ENCODE results near the gene TTC12. TPM values are rescaled to one million over a fixed set of nuclear protein-coding genes. Genes with fewer than 3 reads are reported as not detected.

The TTC12 gene
- total RNA-seq, 1 donor from 2014 or later = 17.6 TPM

GRCh38 chr11:113408206-113408605, 93.8 kb downstream of the TTC12 start:
- no peaks in the 10 kb centered on the region for H3K27me3 ChIP-seq (ENCODE audit: low read depth)
- ATAC-seq (no peak), DNase-seq (no peak)
- TF ChIP-seq CTCF (IDR thresholded peaks at IDR 0.05) = no peak
- no peaks in the 10 kb centered on the region for H3K9me3 ChIP-seq
- H3K36me3 ChIP-seq = no peaks in the 10 kb centered on the region
- intact Hi-C loops (cut with DNase I) = no loop called here
- no peak overlapping the region for H3K27ac ChIP-seq
- no peaks in the 10 kb centered on the region for H3K4me1 ChIP-seq
- H3K4me3 ChIP-seq = no peak overlapping the region

GRCh38 chr11:113408887-113409286, 94.5 kb downstream of the TTC12 start:
- Histone ChIP-seq H3K4me3 (no peak overlapping the region), H3K4me1 (no peaks in the 10 kb centered on the region), H3K36me3 (no peaks in the 10 kb centered on the region), H3K27me3 (ENCODE audit: low read depth) (no peaks in the 10 kb centered on the region), H3K27ac (no peak overlapping the region), H3K9me3 (no peaks in the 10 kb centered on the region)
- no peak for DNase-seq
- TF ChIP-seq CTCF (IDR thresholded peaks at IDR 0.05) = no peak
- intact Hi-C loops (cut with DNase I) = no loop called here
- no peak for ATAC-seq

GRCh38 chr11:113409526-113409925, 95.1 kb downstream of the TTC12 start:
- TF ChIP-seq CTCF (IDR thresholded peaks at IDR 0.05) = no peak
- no peak overlapping the region for H3K27ac ChIP-seq
- no peak for DNase-seq
- H3K36me3 ChIP-seq = no peaks in the 10 kb centered on the region
- H3K4me3 ChIP-seq = no peak overlapping the region
- intact Hi-C loops (cut with DNase I) = no loop called here
- no peaks in the 10 kb centered on the region for H3K27me3 ChIP-seq (ENCODE audit: low read depth)
- no peaks in the 10 kb centered on the region for H3K9me3 ChIP-seq
- no peaks in the 10 kb centered on the region for H3K4me1 ChIP-seq
- ATAC-seq = no peak

GRCh38 chr11:113410414-113411135, 96.2 kb downstream of the TTC12 start:
- H3K27me3 ChIP-seq (ENCODE audit: low read depth) = no peaks in the 10 kb centered on the region
- ATAC-seq (no peak), DNase-seq (no peak)
- no peak for TF ChIP-seq CTCF (IDR thresholded peaks at IDR 0.05)
- H3K4me3 ChIP-seq = no peak overlapping the region
- H3K27ac ChIP-seq = no peak overlapping the region
- H3K36me3 ChIP-seq = no peaks in the 10 kb centered on the region
- intact Hi-C loops (cut with DNase I) = no loop called here
- H3K4me1 ChIP-seq = no peaks in the 10 kb centered on the region
- no peaks in the 10 kb centered on the region for H3K9me3 ChIP-seq

- intact Hi-C loops (cut with DNase I) = no loop called here
- TF ChIP-seq CTCF (IDR thresholded peaks at IDR 0.05) = no peak
- Histone ChIP-seq H3K36me3 (no peaks in the 10 kb centered on the region), H3K9me3 (no peaks in the 10 kb centered on the region), H3K4me3 (no peak overlapping the region), H3K27me3 (ENCODE audit: low read depth) (no peaks in the 10 kb centered on the region), H3K4me1 (no peaks in the 10 kb centered on the region), H3K27ac (no peak overlapping the region)
- ATAC-seq = no peak
- DNase-seq = no peak
Measured at GRCh38 chr11:113411536-113411935, 97.2 kb downstream of the TTC12 start.

Measured in lower lobe of right lung (tissue), 2 donors.